Tibial nerve (tissue), 4 donors: ENCODE results near the gene RCOR1.

Experiments
- CTCF ChIP-seq, 5 experiments: fragments of 200-600 bp in 3 of 5; fragments of 450-650 bp in 2 of 5; sonication (generic) in 3 of 5; IDR thresholded peaks; one replicate each; pipeline ENCODE4 v1.5.1; 2016 to 2019; ENCODE audit warnings: antibody characterized with exemption in 5 of 5, mild to moderate bottlenecking in 3 of 5, moderate library complexity in 2 of 5
- EP300 ChIP-seq, 2 donors: sonication (generic); formaldehyde crosslinking; IDR thresholded peaks; one replicate each; pipeline ENCODE4 v1.6.1; 2017; ENCODE audit warnings: antibody characterized with exemption in 2 of 2, mild to moderate bottlenecking in 1 of 2
- POLR2A ChIP-seq, 2 donors: fragments of 450-650 bp; IDR thresholded peaks; one replicate each; pipeline ENCODE4 v1.6.1; 2017; ENCODE audit warnings: antibody characterized with exemption in 2 of 2, mild to moderate bottlenecking in 2 of 2, moderate library complexity in 2 of 2

- TF ChIP-seq CTCF (IDR thresholded peaks at IDR 0.05) (no peak), POLR2A (IDR thresholded peaks at IDR 0.05) (no peak), EP300 (IDR thresholded peaks at IDR 0.05) (no peak)
Measured at GRCh38 chr14:102557434-102558226, 34.8 kb upstream of the RCOR1 start.
